ENCODE data around the gene XAGE1B.
"Not testable (repeated sequence)": the region's sequence is repeated elsewhere in the genome, so short reads cannot be mapped to it uniquely, and the experiment has no call there.

Gene XAGE1B, protein sequence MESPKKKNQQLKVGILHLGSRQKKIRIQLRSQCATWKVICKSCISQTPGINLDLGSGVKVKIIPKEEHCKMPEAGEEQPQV

DNA sequence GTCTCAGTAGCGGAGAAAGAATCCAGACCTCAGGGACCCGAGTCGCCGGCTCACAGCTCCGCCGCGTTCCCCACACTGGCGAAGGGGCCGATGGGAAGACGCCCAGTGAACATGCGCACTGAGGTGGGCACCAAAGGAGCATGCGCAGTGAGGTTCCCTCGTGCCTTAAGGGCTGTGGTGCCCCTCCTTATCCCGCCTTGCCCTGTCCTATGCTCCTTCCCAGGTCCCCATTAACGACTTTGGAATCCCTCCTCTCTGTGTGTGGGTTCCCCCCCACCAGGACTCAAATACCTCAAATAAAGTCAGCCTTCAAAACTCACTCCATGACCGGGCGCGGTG is at the start of gene XAGE1B:
Gene XAGE1B (minus strand): TSS at position 77 of the 339 bp plus-strand sequence. CDS start 1,536 bp downstream, outside the sequence.
- not testable (repeated sequence) for DNase-seq

DNA sequence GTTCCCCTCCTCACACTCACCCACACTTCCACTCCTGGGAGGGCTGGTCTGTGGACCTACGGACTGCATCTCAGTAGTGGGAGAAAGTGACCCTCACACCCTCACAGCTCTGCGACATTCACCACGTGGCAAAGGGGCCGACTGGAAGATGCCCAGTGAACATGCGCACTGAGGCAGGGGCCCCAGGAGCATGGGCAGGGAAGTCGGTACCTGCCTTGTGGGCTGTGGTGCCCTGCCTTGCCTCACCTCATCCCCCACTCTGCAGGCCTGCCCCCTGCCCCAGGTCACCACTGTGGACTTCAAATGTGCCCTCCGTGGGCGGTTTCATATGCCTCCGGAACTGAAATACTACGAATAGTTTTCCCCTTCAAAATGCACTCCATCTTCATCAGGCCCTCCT is 46.2 kb upstream of the XAGE1B start:
- no peak for DNase-seq

GRCh38 chrX:52558140-52558539 is 41.3 kb upstream of the XAGE1B start:
- no peak for DNase-seq

DNA sequence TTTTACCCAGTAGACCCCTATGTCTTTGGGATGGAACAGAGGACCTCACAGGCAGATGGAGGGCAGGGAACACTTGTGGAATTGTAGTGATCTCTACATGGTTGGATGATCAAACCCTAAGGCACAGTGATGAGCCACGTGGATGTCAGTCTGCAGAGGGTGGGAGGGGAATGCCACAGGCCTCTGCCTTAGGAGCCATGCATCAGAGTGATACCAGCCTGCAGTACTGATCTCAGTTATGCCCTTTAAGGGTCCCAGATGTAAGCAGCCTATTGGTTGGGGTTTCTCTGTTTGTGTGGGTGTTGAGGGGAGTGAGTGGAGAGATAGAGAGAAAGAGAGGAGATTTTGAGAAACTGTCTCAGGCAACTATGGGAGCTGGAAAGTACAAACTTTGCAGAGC is 39.9 kb upstream of the XAGE1B start:
- no peak for DNase-seq

DNA sequence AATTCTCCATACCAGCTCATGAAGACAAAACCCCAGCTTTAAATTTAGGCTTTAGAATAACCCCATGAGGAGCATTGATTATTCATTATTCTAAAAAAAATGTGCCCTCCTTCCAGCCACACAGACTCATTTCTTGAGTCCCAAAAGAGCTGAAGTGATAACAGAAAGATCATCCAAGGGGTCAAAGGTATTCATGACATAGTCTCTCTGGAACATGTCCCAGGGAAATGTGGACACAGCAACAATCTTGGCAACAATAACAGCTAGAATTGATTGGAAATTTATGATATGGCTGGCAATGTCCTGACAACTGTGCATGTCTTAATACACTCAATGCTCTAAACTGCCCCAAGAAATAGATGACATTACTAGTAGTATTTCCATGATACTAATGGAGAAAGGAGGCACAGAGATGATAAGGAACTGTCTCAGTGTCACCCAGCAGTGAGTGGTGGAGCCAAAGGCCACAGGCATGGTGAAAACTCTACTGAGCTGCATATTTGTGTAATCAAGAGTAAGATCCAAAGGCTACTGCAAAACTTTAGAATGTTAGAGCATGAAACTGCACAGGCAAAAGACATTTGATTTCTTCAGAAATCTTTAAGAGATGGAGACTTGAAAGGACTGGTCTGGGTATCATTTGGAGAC is 37.3 kb upstream of the XAGE1B start:
- no peak for DNase-seq

DNA sequence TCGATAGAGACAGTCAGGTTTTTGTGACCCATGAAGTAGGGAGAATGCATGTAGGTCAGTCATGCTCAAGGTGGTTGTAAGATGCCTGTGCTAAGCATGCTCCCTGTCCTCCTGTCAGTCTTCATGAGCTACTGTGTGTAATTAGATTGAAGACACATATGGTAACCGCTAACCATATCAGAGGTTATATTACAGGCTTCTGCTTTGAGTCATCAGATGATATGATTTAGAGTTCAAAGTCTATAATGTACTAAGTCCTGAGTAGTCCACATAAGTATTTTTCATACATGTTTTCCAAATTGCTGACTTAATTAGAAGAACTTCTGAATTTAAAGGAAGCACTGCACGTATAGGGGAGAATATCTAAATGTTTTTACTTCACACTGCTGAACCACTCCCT is 31.9 kb upstream of the XAGE1B start:
- not testable (repeated sequence) for DNase-seq

- DNase-seq: no peak
Observed at GRCh38 chrX:52544147-52544840, 27.4 kb upstream of the XAGE1B start.

DNA sequence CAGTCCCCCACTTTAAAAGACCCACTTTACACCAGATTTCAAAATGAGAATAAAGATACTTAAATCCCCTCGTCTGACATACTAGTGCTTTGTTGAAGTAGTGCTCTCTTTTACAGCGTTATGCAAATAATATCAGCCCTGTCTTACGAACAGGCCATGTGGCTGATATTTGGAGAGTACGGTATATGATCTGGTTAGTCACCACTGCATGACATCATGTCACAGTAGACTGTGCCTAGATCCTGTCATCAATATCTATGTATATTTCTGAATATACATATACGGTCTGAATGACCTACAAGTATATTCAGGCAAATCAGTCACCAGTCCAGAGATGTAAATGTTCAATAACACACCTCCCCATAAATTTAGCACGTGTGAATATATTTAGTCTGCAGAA is 25.4 kb upstream of the XAGE1B start:
- DNase-seq: no peak

- DNase-seq: not testable (repeated sequence)
Observed at GRCh38 chrX:52541051-52541450, 24.2 kb upstream of the XAGE1B start.

DNA sequence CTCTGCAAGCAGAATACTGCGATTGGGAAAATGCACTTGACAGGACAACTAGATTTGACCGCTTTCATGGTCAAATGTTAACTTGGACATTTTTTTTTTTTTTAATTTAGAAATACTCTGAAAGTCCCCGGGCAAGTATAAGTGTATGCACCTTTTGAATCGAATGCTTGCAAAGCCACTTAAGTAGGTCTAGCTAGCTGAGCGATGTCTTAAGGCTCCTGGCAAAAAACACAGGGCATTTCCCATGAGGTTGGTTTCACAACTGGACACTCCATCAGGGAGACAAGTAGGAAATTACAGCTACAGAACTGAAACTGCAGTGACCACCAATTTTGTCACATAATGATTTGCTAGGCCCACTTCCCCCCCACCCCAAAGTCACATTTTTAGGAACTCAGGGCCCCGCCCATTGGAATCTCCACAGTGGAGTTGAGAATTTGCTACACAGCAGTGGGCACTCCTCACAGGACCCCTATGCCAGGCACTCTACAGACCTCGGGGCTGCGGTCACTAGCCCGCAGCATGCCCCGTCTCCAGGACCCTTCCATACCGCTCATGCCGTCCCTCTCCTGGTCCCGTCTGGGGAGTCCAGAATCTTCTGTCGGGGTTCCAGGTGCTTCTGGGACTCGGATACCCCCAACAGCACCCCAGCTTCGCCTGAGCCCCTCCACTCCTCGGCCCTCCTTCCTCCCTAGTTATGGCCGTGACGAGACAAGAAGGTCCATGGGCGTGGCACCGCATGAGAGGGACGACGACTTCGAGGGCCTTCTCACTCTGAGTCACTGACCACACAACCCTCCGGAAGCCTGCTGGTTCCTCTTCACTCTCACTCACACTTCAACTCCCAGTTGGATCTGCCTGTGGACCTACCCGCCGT is 515 bp downstream of the XAGE1B start:
- DNase-seq: not testable (repeated sequence)

GRCh38 chrX:52511126-52511525 is 5.7 kb downstream of the XAGE1B start:
- DNase-seq: not testable (repeated sequence)

DNA sequence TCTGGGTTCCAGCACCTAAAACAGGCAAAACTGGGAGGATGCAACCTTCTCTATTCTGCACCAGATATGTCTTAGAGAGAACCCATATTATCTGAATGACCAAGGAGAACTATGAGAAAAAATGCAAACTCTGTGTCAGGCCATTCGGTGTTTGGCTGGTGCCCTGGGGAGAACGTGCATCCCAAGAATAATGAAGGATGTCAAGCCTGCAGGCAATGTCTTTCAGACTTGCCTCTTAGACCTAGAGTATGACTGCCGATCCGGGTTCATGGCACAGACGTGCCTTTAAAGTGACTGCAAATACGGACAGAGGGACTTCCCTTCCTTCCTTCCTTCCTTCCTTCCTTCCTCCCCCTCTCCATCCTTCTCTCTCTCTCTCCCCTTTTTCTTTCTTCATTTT is 6.9 kb downstream of the XAGE1B start:
- no peak for DNase-seq

DNA sequence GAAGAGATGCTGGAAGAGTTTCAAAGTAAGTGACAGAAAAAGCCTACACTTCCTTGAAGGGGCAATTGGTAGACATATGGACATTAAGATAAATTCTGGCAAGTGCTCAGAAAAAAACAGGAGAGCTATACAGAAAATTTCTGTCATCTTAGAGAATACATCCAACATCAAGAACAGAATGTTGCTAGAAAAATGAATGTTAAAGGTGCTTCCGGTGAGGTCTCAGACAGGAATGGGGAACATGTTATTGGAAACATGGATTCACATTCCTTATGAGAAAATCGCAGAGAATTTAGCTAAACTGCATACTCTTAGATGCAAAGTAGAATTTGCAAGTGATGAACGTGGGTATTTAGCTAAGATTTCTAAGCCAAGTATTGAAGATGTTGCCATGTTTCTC is 9.5 kb downstream of the XAGE1B start:
- DNase-seq: no peak

DNA sequence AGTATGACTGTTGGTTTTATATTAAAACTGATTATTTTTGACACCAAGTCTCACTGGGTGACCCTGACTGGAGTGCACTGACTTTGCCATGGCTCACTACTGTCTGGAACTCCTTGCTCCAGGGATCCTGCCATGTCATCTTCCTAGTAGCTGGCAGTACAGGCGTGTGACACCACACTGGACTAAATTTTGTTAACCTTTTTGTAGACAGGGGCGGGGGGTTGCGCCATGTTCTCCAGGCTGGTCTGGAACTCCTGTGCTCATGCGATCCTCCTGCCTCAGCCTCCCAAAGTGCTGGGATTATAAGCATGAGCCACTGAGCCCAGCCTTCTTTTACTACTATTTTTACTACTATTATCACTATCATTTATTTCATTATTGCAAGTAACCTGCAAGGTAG is 12.3 kb downstream of the XAGE1B start:
- no peak for DNase-seq

- not testable (repeated sequence) for DNase-seq
Observed at GRCh38 chrX:52501362-52501761, 15.5 kb downstream of the XAGE1B start.

GRCh38 chrX:52496419-52496772 is 20.5 kb downstream of the XAGE1B start:
- not testable (repeated sequence) for DNase-seq

GRCh38 chrX:52495545-52496418 is 21.1 kb downstream of the XAGE1B start, which contains the start of gene XAGE1A:
TSS of gene XAGE1A (plus strand) at chrX:52495808. CDS start at chrX:52497362, 1,554 bp downstream.
- not testable (repeated sequence) for DNase-seq

- not testable (repeated sequence) for DNase-seq
Observed at GRCh38 chrX:52471301-52471700, 45.6 kb downstream of the XAGE1B start.

Measured in inflammatory macrophage treated with lipopolysaccharide for 1 hour (primary cell).